HG03432 (cell line): Measurements from ENCODE around the gene SH3TC1.

Experiments used
- ATAC-seq: cut with Tn5 transposase; IDR thresholded peaks from one replicate; pipeline ENCODE4 v1.9.1; 2021; ENCODE audit warnings: mild to moderate bottlenecking, moderate library complexity; ENCODE audit not compliant: unreplicated experiment

The SH3TC1 gene

DNA sequence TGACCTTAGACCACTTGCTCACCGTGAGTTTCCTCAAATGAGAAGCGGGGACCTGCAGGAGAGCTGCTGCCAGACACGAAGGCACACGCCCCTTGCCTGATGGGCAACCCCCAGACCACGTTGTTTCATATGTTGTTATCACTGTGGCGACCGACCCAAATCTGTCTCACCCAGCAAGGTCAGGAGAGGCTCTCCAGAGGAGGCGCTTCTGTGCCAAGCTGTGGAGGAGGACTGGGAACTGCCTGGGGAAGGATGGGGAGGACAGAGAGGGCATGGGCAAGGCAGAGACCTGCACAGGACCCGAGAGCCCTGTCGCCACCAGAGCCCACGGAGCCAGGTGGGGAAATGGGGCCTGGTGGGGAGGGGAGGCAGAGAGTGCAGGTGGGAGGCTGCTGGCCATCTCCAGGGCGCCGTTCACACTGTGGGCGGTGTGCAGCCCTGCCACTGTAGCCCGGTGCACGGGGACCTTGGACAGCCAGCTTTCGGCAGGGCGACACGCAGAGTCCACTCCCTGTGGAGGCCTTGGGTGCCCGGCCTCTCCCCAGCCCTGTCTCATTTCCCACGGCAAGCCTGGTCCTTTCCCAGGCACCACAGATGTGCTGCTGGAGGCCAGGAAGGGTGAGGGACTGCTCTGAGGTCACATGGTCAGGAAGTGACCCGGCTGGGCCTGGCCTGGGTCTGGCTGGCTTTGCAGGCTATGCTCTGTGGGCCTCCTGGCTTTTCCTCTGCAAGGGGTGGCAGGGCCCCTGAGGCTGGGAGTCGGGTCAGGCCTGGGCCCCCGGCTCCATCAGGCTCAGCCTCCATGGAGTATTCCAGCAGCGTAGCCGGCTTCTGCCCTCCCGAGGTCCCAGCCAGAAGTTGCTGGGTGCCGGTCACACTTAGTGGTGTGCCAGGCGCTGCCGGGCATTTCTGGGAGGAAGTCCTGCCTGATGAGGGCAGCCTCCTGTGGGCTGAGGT is 73.7 kb downstream of the SH3TC1 start:
- ATAC-seq = no peak

DNA sequence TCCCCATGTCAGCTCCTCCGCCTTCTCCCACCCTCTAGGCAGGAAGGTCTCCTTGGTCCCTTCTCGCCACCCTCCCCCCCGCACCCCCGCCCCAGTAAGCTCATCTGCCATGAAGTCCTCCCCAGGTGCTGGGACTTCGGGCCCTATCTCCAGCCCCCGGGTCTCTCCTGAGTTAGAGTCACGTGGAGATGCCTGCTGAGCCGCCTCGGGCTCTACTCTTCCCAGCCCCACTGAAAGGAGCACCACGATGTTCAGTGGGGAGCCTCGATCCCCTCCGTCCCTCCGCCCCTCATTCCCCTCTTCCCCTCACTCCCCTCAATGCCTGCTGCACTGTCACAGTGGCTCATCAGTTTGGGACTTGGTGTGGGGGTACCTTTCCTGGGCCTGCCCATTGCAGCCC is 74.4 kb downstream of the SH3TC1 start:
- no peak for ATAC-seq

DNA sequence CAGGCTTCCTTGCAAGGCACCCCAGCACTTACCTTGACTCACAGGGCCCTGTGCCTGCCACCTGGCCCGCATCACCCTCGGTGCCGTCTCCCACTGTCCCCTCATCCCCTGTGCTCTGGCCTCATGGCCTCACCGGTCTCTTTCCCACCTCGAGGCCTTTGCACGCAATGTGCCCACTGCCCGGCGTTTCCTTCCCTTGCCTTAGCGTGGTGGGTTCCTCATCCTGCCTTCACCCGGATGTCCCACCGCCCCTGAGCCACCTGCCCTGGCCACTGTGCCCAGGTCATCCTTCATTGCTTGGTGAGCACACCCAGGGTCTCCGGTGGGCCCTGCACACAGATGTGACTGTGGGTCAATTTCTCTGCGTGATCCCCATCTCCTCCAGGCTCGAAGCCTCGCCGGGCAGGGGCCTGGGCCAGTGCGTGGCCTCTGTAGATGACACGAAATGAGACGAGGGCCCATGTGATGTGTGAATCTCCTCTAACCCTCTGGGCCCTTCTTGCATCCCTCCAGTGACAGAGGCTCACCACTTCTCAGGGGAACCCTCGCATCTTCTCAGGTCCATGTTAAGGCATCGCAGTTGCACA is 75.1 kb downstream of the SH3TC1 start:
- no peak for ATAC-seq

DNA sequence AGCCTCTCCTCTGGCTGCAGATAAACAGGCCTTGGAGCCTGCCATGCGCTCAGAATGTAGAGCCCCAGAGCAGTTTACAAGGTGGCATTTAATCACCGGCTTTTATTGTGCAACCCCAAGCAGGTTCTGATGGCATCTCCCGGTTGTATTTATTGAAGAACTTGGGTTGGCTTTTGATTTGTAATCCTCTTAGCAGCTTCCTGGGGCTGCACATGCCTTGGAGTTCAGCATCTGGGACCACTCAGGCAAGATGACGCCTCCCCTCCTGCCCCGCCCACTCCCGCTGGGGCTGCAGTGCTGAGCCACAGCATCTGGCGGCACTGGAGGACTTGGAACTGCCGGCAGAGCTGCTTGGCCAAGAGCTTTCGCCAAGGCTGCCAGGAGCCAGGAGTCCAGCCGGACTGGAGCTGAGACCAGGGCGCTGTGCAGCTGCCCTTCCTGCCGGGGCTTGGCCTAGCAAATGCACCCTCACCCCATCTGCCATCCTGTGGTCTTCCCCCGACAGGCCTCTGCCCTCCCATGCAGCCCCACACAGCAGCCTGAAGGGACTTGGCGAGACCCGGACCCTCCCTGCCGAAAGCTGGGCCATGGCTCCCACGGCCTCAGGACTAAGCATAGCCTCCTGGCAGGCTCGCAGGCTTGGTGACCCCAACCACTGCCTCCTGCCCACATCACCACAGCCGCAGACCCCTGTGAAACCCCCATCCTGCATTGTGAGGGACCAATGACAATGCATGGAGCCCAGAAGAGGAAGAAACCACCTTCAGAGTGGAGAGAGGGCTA is 75.9 kb downstream of the SH3TC1 start:
- ATAC-seq = no peak

DNA sequence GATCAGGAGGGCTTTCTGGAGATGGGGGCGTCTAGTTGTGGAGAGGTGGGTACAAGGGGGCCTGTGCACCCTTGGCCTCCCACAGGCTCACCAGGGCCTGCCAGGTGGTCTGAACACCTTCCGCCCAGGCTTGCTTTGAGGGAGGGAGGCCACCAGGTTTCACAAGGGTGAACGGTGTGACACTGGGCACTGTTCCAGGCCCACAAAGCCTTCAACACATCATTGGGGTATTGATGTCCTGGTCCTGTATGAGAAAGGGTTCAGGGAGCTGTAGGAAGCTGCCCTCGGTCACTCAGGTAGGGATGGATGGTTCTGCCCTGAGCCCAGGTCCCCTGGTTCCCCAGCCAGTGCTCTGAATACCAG is 76.4 kb downstream of the SH3TC1 start:
- ATAC-seq = no peak

DNA sequence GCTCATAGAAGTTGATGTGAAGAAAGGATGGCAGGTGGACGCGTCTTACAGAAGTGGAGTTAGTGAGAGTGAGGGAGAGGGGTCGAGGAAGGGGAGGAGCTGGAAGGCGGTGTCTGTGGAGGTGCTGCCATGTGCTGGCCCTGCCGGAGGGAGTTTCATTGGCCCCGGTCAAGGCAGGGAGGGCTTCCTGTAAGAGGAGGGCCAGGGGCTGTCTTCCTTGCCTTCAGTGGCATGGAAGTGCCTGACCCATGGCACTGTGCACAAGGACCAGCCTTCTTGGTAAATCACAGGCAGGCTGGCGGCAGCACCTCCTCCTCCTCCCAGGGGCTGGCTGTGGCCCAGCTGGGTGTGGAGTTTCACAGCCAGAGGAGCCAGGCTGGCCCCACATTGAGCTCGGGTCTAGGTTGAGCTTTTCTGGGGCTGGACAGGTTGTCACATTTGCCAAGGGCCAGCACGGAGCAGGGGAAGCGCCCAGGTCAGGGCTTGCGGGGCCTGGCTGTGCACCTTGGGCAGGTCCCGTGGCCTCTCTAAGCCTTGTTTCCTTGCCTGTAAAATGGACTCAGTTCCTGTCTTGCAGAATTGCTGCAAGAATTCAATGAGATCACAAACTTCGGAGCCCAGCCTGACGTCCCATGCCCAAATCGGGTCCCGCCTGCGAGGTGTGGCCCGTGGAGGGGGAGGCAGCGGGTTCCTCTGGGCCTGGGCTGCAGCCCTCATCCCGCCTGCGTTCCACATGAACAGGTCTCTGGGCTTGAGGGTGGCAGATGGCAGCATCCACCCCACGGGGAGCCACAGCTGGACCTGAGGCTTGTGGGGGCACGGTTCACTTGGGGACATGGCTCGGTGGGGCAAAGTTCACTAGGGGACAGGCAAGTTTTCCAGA is 77.5 kb downstream of the SH3TC1 start:
- no peak for ATAC-seq

DNA sequence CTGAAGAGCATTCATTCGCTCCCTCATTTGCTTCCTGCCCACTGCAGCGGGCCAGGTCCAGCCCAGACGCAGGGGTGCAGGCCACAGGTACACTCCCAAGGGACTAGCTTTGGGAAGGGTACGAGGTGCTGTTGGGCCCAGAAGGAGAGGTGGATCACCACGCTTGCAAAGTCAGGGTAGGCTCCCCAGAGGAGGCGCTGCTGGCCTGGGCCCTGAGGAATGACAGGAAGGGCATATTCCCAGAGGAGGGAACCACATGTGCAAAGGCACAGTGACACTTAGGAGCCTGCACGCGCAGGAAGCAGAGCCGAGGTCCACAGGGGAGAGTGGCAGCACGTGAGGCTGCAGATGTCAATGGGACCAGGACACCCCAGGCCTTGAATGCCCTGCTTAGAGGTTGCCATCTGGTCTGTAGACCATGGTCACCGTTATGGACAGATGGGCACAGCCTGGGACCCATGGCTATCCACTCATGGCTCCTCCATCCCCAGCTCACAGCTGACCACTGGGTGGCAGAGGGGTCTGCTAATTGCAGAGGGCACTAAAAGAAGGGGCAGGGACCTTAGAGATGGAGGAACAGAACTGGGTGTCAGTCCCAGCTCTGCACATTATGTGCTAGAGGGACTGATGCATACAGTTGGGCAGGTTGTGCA is 78.4 kb downstream of the SH3TC1 start:
- no peak for ATAC-seq

DNA sequence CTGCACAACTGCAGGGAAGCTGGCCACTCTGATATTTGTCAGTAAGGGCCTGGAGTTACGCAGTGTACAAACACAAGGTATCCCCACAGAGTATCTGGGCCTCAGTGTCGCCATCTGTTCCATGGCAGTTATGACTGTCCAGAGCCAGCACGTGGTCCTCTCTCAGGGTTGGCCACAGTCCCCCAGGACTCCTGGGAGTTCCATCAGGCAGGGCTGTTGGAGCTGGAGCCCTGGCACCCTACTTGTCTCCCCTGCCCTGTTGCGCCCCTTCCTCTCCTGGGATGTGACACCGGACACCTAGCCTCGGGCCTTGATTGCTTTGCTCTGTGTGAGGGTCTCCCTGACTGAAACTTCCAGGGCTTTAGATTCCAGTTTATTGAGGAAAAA is 78.9 kb downstream of the SH3TC1 start:
- no peak for ATAC-seq

DNA sequence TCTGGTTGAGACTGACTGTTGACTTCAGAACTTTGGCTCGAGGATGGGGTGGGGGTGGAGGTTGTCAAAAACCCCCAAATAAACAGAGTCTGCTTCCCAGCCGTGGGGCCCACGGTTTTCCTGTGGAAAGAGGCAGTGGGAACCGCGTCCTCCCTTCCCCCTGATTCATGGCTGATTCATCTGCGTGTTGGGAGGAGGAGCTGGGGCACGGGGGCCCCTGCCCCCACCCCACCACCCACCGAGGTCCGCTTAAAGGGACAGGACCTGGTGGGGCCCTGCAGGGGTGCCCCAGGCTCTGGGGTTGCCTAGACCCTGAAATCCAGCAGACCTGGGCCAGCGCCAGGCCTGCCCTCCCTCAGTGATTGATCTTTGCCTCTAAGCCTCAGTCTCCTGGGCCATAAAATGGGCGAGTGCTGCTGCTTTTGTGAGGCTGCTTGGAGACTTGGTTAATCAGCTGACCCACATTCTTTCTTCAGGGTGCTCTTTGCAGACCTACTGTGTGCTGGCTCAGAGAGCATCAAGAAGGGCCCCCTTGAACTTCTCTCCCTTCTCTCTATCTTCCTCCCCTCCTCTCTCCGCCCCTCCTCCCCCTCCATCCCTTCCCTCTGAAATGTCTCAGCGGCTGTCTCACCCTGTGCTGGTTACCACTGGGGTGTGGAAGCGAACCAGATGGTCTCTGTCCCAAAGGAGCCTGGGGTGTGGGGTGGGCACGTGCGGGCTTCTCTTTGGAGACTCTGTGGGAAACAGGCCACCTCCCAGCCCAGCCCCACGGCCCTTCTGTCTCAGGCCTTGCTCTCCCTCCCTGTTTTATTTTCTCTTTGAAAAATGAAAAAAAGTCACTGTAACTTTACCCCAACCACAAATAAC is 79.6 kb downstream of the SH3TC1 start:
- no peak for ATAC-seq

DNA sequence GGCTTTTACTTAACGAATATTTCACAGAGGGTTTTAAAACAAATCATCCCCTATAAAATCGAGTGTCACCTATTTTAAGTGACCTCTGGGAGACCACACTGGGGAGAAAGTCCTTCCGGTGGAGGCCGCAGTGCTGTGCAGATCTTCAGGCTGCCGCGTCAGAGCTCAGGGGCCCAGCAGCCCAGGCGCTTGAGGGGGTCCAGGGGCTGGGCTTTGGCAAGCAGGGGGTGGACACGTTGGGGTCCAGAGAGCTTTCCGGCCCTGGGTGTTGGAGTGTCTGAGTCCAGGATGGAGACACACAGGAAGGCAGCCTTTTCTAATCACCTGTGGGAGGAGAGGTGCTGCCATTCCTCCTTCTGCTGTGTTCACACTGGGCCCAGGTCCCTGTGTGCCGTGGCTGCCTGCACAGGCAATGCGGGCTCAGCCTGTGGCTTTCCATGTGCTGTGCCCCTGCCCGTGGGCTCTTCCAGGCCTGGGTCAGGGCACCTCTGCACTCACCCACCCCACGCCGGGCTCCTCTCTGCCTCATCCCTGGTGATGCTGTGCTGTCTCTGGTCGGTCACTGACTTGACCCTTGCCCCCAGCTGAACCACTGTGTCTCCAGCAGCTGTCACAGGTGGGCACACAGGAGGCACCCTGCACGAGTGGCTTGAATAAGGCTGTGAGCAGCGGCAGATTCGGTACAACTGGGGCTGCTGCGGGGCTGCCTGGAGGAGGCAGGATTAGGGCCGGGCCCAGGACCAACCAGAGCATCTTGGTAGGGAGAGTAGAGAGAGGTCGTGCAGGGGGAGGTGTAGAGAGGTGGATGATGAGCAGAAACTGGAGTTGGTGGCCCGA is 80.4 kb downstream of the SH3TC1 start:
- ATAC-seq = no peak

DNA sequence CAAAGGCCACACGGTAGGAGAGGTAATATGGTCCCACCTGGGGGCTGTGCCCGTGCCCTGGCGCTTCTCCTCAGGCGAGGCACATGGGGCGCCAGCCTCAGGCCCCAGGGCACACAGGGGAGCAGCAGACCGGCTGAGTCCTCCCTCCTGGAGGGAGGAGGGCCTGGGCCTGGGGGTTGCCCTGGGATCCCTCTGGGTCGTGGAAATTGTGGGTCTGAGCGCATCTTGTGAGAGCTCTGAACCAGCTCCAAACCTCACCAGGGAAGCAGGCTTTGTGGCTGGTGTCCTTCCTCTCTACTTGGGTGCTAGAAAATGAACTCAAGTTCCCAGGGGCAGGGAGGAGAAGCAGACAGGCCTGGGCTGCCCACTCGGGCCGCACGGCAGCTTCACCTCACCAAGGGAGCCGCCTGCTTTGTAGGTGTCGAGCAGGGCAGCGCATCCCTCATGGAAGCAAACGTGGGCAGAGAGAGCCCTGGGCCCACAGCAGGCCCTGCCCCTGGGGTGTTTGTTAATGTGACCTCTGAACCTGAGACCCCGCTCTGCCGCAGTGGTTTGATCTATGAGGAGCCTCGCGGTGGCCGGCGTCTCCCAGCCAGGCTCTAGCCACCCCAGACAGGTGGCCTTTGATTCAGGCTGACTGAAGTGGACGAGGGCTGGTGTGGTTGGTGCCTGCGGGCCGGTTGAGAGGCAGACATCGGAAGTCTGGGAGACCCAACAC is 81.2 kb downstream of the SH3TC1 start:
- ATAC-seq = no peak

DNA sequence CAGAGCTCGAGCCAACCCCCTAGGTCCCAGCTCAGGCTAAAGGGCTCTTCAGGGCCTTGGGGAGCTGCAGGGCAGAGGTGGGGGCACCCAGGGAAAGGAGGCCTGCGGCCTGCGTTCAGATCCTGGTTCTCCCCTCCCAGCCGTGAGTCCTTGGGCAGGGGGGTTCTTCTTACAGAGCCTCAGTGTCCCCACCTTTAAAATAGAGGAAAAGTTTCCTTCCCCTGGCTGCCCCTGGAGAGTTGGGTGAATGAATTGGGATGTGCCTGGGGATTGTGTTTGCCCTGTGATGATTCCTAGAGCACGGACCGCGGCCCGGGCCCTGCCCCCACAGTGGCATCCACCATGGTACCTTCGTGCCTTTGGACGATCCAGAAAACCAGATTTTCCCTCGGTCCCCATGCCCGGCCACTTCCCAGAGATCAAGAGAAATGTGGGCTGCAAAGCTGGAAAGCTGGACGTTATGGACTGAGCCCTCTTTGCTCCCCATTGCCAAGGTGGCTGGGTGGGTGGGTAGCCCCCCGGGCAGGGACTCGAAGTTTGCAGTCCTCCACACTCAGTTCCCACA is 81.9 kb downstream of the SH3TC1 start:
- no peak for ATAC-seq

DNA sequence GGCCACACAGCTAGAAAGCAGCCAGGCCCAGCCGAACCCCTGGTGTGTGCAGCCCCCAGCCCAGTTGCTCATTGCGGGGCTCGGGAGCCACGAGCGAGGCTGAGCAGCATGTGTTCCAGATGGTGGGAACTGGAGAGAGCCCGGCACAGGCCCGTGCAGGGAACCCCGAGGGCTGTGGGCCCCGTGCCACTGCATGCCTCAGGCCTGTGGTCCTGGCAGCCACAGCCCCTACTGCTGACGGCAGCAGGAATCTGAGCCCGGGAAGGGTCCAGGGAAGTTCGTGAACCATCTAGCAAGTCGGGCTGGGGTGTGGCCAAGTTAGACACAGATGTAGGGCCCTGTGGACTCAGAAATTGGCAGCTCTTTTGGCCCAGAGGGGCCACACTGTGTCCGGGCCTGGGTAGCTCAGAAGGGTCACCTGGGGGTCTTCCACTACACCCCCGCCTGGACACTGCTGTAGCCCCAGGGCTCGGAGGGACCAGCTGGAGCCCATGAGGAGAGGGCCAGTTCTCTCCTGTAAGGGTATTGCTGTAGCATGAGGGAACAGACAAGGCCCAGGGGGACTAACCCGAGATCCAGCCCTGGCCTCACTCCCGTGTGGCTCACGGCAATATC is 82.5 kb downstream of the SH3TC1 start:
- no peak for ATAC-seq

DNA sequence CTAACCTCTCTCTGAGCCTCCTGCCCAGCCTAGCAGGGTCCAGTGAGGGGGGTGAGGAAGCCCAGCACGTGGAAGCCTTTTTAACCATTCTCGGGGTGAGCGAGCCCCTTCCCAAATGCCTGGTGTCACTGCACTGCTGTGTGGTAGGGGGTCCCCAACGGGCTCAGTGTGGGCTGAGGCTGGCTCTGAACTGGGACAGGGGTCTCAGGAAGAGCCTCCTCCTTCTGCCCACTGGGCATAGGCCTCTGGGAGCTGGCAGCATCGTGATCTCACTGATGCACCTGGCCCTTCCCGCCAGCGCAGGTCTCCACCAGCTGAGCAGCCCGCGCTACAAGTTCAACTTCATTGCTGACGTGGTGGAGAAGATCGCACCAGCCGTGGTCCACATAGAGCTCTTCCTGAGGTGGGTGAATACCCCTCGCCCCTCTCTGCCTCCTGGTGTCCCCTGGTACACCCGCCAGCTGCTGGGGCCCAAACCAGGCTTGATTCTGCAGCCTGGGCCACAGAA is 83.1 kb downstream of the SH3TC1 start:
- ATAC-seq = no peak

DNA sequence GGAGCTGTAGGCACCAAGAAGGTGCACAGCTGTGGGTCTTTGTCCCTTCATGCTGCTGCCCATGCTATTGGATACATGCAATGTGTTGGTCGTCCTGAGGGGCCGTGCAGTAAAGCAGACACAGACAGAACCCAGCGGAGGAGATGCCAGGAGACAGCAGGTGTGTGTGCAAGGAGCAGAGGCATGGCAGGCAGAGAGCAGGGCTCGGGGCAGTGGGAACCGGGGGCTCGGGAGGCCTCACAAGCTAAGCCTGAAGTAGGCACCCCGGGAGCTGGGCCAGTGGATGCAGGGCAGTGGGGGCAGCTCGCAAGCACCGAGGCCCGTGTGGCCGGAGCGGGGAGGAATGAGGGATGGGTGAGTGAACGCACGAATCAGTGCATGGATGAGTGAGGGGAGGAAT is 83.7 kb downstream of the SH3TC1 start:
- no peak for ATAC-seq

DNA sequence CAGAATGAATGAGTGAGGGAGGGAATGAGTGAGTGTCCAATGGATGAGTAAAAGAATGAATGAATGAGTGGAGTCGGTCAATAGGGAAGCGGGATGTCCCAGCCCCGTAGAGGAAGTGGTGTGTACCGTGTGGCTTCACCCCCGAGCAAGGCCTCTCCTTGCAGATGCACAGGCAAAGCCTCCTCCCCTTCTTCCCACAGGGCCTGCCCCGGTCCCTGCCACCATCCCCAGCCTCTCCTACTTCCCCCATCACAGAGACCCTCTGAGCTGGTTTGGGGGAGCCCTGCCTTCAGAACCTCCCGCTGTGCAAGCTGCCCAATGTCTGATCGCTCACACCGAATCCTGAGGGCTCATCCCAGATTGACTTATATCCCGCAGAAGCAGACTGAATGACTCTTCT is 84.1 kb downstream of the SH3TC1 start:
- ATAC-seq = no peak

DNA sequence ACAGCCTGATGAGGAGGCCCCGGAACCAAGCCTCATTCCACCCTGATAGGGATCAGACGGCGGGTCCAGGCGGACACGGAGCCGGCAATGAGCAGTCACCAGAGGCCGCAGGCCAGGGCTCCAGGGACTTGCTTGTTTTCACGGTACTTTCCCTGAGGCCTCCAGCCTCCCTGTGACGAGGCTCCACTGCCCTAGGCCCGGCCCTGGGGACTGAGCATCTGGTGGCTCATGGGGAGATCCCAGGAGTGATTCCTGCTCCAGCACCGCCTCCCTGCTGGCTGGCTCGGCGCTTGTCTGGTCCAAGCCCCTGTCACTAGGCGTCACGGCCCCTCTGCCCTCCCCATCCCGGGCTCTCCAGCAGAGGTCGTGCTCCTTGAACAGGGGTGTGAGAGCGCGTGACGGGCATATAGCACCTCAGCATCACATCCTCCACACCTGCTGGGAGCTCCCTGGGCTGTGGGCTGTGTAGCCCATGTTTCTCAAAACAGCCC is 84.6 kb downstream of the SH3TC1 start:
- no peak for ATAC-seq
